HG03469 (cell line): Measurements from ENCODE around the gene LZIC.

Experiments used
- ATAC-seq: cut with Tn5 transposase; IDR thresholded peaks from one replicate; pipeline ENCODE4 v1.9.1; 2021; ENCODE audit warnings: mild to moderate bottlenecking, moderate library complexity, moderate number of reproducible peaks; ENCODE audit not compliant: unreplicated experiment

The LZIC gene

GRCh38 chr1:9910423-9911178, 32.6 kb downstream of the LZIC start:
- ATAC-seq, result peak; percentile 81

GRCh38 chr1:9910076-9910422, 33.1 kb downstream of the LZIC start, which contains the start of gene CTNNBIP1:
TSS of gene CTNNBIP1 (minus strand) at chr1:9910269. CDS start at chr1:9872064, 38,205 bp downstream.
- ATAC-seq, result peak; percentile 53

GRCh38 chr1:9909234-9910046, 33.8 kb downstream of the LZIC start:
- no peak for ATAC-seq

- ATAC-seq, result no peak
These were observed 34.3 kb downstream of the LZIC start for GRCh38 chr1:9908871-9909233.

GRCh38 chr1:9907441-9907840, 35.8 kb downstream of the LZIC start:
- no peak for ATAC-seq

- ATAC-seq, result no peak
These were observed 36.7 kb downstream of the LZIC start for GRCh38 chr1:9906466-9906865.

GRCh38 chr1:9905010-9905409, 38.2 kb downstream of the LZIC start:
- ATAC-seq, result no peak

GRCh38 chr1:9904596-9904995, 38.6 kb downstream of the LZIC start:
- ATAC-seq, result no peak

- ATAC-seq, result no peak
These were observed 39.2 kb downstream of the LZIC start for GRCh38 chr1:9903801-9904527.

GRCh38 chr1:9902060-9902452, 41.1 kb downstream of the LZIC start:
- no peak for ATAC-seq

GRCh38 chr1:9901148-9902059, 41.8 kb downstream of the LZIC start:
- ATAC-seq, result no peak

GRCh38 chr1:9900142-9901043, 42.8 kb downstream of the LZIC start:
- no peak for ATAC-seq

- ATAC-seq, result no peak
These were observed 49.1 kb downstream of the LZIC start for GRCh38 chr1:9894115-9894514.

GRCh38 chr1:9892563-9893528, 50.3 kb downstream of the LZIC start:
- no peak for ATAC-seq

GRCh38 chr1:9891207-9891606, 52.0 kb downstream of the LZIC start:
- ATAC-seq, result no peak

GRCh38 chr1:9890224-9890731, 52.9 kb downstream of the LZIC start:
- no peak for ATAC-seq

- no peak for ATAC-seq
These were observed 53.8 kb downstream of the LZIC start for GRCh38 chr1:9889411-9889810.

- ATAC-seq, result no peak
These were observed 54.3 kb downstream of the LZIC start for GRCh38 chr1:9888886-9889285.
